AG04450 (cell line): ENCODE results near the gene SPEF2. TPM values are rescaled to one million over a fixed set of nuclear protein-coding genes. Genes with fewer than 3 reads are reported as not detected.

Experiments
- CTCF ChIA-PET: fragments of 300-600, 350-600 bp; formaldehyde crosslinking; extraction: SDS; loops from one replicate; lab custom pipeline; 2022; ENCODE audit warnings: antibody characterized with exemption, inconsistent platforms; lab: Charles Lee
- POLR2A ChIA-PET: fragments of 350-600 bp; formaldehyde crosslinking; extraction: SDS; loops from one replicate; lab custom pipeline; 2021; ENCODE audit warnings: antibody characterized with exemption, inconsistent platforms; lab: Yijun Ruan, JAX
- DNase-seq: peaks from one replicate; pipeline ENCODE4 v3.0.0-alpha.2; 2011; ENCODE audit warnings: low read depth, low spot score
- H3K27ac ChIP-seq: one replicate; pipeline ENCODE4 v1.5.1; 2012; ENCODE audit warnings: low read depth, low read length, control low read depth
- H3K27me3 ChIP-seq: one replicate; pipeline ENCODE4 v1.6.0; 2012; ENCODE audit warnings: low read length; ENCODE audit not compliant: control insufficient read depth, insufficient read depth
- H3K4me3 ChIP-seq: 2 replicates; pipeline ENCODE4 v1.5.1; 2011; ENCODE audit warnings: mild to moderate bottlenecking, low read depth, low read length, control low read depth
- H3K9me3 ChIP-seq: 2 replicates; pipeline ENCODE4 v1.5.1; 2012; ENCODE audit warnings: low read length; ENCODE audit not compliant: control insufficient read depth, insufficient read depth
- CTCF ChIP-seq: IDR thresholded peaks from 2 replicates; pipeline ENCODE4 v1.5.1; 2011; ENCODE audit warnings: low read depth, low read length, control low read depth, inconsistent platforms
- polyA plus RNA-seq: library from polyadenylated mRNA; depleted of rRNA; stranded (reverse); fragments of >200 nt; gene quantifications from 2 replicates; pipeline ENCODE4 v1.2.3, GENCODE V29; 2011

Gene SPEF2
- polyA plus RNA-seq, 1 experiment = 4.2 TPM

GRCh38 chr5:35651002-35651756, 33.5 kb downstream of the SPEF2 start:
- no peak overlapping the region for H3K27ac ChIP-seq

DNA sequence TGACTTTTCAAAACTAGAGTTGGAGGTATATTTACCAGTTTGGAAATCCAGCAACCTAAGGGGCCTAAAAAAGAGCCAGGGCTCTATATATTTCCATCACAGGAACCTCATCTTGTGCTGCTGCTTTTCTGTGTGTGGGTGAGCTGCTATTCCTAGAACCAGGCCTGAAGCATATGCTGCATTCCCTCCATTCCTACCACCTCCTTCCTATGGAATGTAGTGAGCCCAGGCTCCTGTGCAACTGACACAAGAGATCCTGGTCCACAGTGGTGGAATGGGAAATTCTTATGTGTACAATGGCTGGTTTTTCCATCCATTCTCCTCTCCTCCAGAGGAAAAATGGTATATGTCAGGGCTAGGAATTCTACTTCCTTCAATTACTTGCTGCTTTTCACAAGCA, 39.1 kb downstream of the SPEF2 start:
- DNase-seq = peak; percentile 33
- ChIA-PET POLR2A (no interaction called here), CTCF (interaction anchor here (1.0 to 8.7 kb wide), 2 partner anchors 39 to 267 kb away, joined by 3 to 254 read pairs; partner anchors contain the start of gene SPEF2)

More at GRCh38 chr5:35651002-35651756, 33.5 kb downstream of the SPEF2 start:
- Histone ChIP-seq H3K9me3 (no peaks in the 10 kb centered on the region), H3K27me3 (no peaks in the 10 kb centered on the region), H3K4me3 (no peak overlapping the region)
- peak; percentile 21 for DNase-seq
- TF ChIP-seq CTCF = peak; percentile 73
- ChIA-PET POLR2A (no interaction called here), CTCF (interaction anchor here (0.7 to 8.7 kb wide), 23 partner anchors 9 to 287 kb away, joined by 3 to 254 read pairs (median 5); partner anchors contain the start of genes CAPSL and SPEF2)

GRCh38 chr5:35657877-35658276, 40.2 kb downstream of the SPEF2 start:
- no peak for DNase-seq
- no peak overlapping the region for H3K27ac ChIP-seq
- no peaks in the 10 kb centered on the region for H3K27me3 ChIP-seq
- ChIA-PET POLR2A (no interaction called here), CTCF (interaction anchor here (1.7 to 2.2 kb wide), 2 partner anchors 267 to 268 kb away, joined by 8 to 12 read pairs; no protein-coding TSS in a partner anchor)
- TF ChIP-seq CTCF = no peak
- H3K4me3 ChIP-seq = no peak overlapping the region
- H3K9me3 ChIP-seq = no peaks in the 10 kb centered on the region

More for the DNA sequence above, 39.1 kb downstream of the SPEF2 start:
- Histone ChIP-seq H3K9me3 (no peaks in the 10 kb centered on the region), H3K27ac (no peak overlapping the region), H3K4me3 (no peak overlapping the region), H3K27me3 (no peaks in the 10 kb centered on the region)
- TF ChIP-seq CTCF = no peak

- POLR2A ChIA-PET = interaction anchor here (0.7 kb wide), 1 partner anchor 1561 kb away, joined by 5 read pairs; no protein-coding TSS in a partner anchor
- CTCF ChIA-PET = interaction anchor here (1.7 to 3.9 kb wide), 3 partner anchors 9 to 267 kb away, joined by 8 to 31 read pairs (median 12); no protein-coding TSS in a partner anchor
- Histone ChIP-seq H3K9me3 (no peaks in the 10 kb centered on the region), H3K27ac (no peak overlapping the region), H3K4me3 (no peak overlapping the region), H3K27me3 (no peaks in the 10 kb centered on the region)
- no peak for DNase-seq
- TF ChIP-seq CTCF = no peak
Observed at GRCh38 chr5:35659556-35659955, 41.9 kb downstream of the SPEF2 start.

GRCh38 chr5:35660451-35660850, 42.8 kb downstream of the SPEF2 start:
- no peak overlapping the region for H3K4me3 ChIP-seq
- POLR2A ChIA-PET = no interaction called here
- CTCF ChIA-PET = interaction anchor here (1.1 to 3.9 kb wide), 3 partner anchors 10 to 265 kb away, joined by 7 to 31 read pairs (median 14); no protein-coding TSS in a partner anchor
- DNase-seq = no peak
- TF ChIP-seq CTCF = no peak
- H3K27ac ChIP-seq = no peak overlapping the region
- no peaks in the 10 kb centered on the region for H3K9me3 ChIP-seq
- H3K27me3 ChIP-seq = no peaks in the 10 kb centered on the region
